Coronary artery (tissue), 2 donors: ENCODE data around the gene KNDC1.
A peak's percentile ranks its signal among the peaks of the same experiment; 100 is the strongest.

ENCODE experiments used
- DNase-seq: peaks from one replicate; pipeline ENCODE4 v3.0.0-alpha.2; 2017; ENCODE audit warnings: low spot score
- H3K27ac ChIP-seq, 2 donors: fragments of 200-600 bp; sonication (generic); one replicate each; pipeline ENCODE4 v1.5.1; 2016 to 2019
- H3K4me3 ChIP-seq: fragments of 200-600 bp; sonication (generic); 2 replicates; pipeline ENCODE4 v1.5.1; 2016; ENCODE audit warnings: mild to moderate bottlenecking, moderate library complexity
- CTCF ChIP-seq: fragments of 200-600 bp; sonication (generic); IDR thresholded peaks from one replicate; pipeline ENCODE4 v1.5.1; 2019; ENCODE audit warnings: antibody characterized with exemption

Gene KNDC1

GRCh38 chr10:133251388-133252222 is 91.6 kb downstream of the KNDC1 start:
- DNase-seq = no peak
- no peak for TF ChIP-seq CTCF
- Histone ChIP-seq H3K27ac (no peak overlapping the region), H3K4me3 (no peak overlapping the region)

- no peak for DNase-seq
- Histone ChIP-seq H3K27ac (no peak overlapping the region), H3K4me3 (no peak overlapping the region)
- TF ChIP-seq CTCF = no peak
Observed at GRCh38 chr10:133252223-133252552, 92.2 kb downstream of the KNDC1 start.

GRCh38 chr10:133253361-133253955 is 93.4 kb downstream of the KNDC1 start:
- Histone ChIP-seq H3K27ac (no peak overlapping the region), H3K4me3 (no peak overlapping the region)
- DNase-seq = no peak
- no peak for TF ChIP-seq CTCF

- no peak for DNase-seq
- H3K27ac ChIP-seq = no peak overlapping the region
- H3K4me3 ChIP-seq = no peak overlapping the region
- no peak for TF ChIP-seq CTCF
Observed at GRCh38 chr10:133254421-133255120, 94.6 kb downstream of the KNDC1 start.

GRCh38 chr10:133255323-133255722 is 95.3 kb downstream of the KNDC1 start:
- TF ChIP-seq CTCF = no peak
- no peak for DNase-seq

GRCh38 chr10:133257489-133258065 is 97.6 kb downstream of the KNDC1 start:
- no peak for DNase-seq
- no peak for TF ChIP-seq CTCF
- peak overlapping the region; percentile 54 for H3K4me3 ChIP-seq
- H3K27ac ChIP-seq = peak overlapping the region; percentile 19 to 82

More at GRCh38 chr10:133255323-133255722, 95.3 kb downstream of the KNDC1 start:
- Histone ChIP-seq H3K4me3 (no peak overlapping the region), H3K27ac (no peak overlapping the region)
